SH-SY5Y (cell line): ENCODE measurements around the gene DAAM1.

ENCODE experiments used
- GATA2 ChIP-seq: IDR thresholded peaks from 2 replicates; pipeline ENCODE4 v1.6.1; 2011; ENCODE audit warnings: mild to moderate bottlenecking, low read depth, low read length
- GATA3 ChIP-seq: IDR thresholded peaks from 2 replicates; pipeline ENCODE4 v1.6.1; 2011; ENCODE audit warnings: low read depth, mild to moderate bottlenecking, low read length, moderate library complexity

The DAAM1 gene

DNA sequence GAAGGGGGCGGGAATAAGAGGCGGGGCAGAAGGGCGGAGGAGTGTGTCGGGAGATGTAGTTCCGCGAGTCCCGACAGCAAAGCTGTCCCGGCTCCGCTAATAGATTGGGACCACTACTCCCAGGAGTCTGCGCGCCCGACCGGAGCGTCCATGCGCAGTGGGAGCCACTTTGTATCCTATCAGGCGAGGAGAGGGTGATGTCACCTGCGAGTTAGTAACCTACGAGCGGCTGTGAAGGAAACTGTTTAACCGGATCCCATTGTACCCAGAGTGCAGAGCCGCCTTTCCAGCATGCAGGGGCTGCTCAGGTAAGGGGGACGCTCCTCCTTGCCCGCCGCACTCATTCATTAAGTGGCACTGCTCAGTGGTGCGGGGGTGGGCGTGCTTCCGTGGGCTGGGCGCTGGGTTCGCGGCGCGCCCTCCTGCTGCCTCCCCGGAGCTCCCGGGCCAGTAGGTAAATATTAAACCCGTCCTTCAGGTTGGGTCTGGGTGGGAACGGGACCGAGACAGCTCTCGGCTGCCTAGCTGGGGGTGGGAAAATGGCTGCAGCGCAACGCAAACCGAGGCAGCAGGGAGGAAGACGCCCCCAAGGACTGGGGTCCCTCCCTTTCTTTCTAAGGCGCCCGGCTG is at the start of gene DAAM1:
Gene DAAM1 (plus strand): TSS at position 207 of the 630 bp plus-strand sequence. CDS start 74,811 bp downstream, outside the sequence.
- TF ChIP-seq GATA3 (no peak), GATA2 (no peak)

DNA sequence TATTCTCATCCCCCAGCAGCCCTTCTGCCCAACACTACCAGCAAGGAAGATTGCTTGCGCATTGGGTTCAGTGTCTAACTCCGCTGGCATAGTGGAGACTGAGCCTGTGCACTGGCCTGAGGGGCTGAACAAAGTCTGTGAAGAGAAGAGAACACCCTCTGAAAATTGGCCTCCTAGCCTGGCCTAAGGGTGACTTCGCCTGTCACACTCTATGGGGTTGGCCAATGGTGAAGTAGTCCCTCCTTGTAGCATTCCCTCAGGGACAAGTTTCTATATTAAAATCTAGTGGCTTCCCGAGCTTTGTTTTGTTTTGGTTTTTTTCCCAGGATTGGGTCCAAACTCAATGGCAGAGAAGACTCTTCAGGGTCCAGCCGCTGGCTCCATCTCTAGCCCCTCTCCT is 49.1 kb upstream of the DAAM1 start:
- TF ChIP-seq GATA3 = no peak
- TF ChIP-seq GATA2 = no peak

DNA sequence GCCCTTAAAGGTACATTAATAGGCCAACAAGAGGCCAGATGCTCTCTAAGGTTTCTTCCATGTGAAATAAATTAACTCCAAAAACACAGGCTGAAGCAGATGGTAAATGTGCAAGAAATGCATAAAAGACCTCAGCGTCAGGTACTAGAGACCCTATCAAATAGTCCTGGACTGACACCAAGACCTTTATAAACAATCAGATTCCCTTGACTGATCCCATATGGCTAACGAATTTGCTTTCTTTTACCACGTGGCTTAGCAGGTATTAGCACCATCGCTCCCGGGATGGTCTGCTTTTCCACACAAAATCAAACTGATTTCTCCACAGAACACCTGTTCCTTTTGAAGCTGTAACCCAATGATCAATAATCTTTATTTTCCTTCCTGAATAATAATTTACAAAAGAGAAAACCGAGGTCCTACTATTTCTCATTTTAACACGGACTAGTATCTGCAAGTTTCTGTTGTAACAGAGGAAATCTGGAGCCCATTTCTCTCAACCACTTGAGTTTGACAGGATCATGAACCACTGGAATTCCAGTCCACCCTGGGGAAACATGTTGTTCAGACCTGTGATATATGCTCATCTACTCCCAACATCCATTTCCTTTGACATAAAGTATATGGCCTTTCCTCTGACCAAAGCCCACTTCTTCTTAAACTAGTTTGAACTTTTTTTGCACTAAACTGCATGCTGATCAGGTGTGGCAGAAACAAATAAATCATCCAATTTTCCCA is 48.2 kb upstream of the DAAM1 start:
- no peak for TF ChIP-seq GATA2
- TF ChIP-seq GATA3 = no peak

DNA sequence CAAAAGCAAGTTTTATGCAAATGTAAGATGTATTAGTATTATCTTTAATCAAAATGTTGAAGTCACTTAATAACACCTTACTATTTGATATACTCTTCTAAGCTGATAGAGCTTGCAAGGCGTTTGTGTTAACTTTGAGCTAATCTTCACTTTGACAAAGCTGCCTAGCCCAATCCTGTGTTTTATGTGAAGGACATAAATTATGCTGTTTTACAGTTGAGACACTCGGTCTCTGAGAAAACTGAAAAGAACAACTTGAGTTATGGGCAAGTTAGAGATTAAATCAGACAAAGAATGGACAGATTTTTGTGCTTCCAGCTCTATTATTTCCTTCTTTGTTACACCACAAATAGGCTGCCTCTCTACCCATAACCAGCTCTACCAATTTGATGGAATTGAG is 42.0 kb upstream of the DAAM1 start:
- TF ChIP-seq GATA2 (no peak), GATA3 (no peak)

GRCh38 chr14:59147007-59147406 is 41.5 kb upstream of the DAAM1 start:
- TF ChIP-seq GATA2 (no peak), GATA3 (no peak)

DNA sequence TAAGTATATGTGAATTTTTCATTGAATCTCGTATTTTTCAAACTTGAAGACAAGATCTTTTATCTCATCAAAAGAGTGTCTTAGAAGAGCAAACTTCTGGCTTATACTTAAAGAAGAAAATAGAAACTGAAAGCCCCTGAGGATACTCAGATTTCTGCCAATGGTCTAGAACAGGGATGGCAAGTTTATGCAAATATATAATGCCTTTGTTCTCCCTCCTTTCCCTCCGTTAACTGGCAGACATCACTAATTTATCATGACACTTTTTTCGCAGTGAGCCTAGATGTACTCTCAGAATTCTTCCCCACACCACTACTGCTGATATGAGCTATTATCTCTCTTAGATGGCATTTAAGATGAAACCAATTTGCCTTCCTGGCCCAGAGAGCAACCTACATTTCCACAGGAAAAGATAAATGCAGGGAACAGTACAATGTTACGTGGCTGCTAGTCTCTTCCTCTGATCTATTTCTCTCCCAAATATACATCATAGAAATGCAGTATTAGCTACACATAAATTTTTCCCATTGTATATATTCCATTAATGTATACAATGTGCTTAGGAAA is 40.0 kb upstream of the DAAM1 start:
- TF ChIP-seq GATA2 (no peak), GATA3 (no peak)

- TF ChIP-seq GATA2 = no peak
- no peak for TF ChIP-seq GATA3
Observed at GRCh38 chr14:59150990-59151389, 37.5 kb upstream of the DAAM1 start.

DNA sequence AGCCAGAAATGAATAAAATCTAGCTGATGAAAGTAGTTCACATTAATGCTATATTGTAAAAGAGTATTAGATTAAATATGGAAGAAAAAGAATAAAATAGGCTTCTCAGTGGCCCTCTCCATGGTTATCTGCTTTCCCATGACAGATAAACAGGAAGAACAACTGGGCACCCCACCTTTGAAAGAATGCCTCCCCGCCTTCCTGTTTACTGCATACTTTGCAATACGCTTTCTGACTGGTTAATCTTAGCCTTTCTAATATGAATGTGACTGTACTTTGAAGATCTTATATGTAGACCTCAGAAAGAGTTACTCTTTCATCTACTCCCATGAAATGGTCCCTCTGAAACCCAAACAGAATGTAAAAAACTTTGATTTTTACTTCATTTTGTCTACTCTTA is 34.1 kb upstream of the DAAM1 start:
- no peak for TF ChIP-seq GATA3
- no peak for TF ChIP-seq GATA2

DNA sequence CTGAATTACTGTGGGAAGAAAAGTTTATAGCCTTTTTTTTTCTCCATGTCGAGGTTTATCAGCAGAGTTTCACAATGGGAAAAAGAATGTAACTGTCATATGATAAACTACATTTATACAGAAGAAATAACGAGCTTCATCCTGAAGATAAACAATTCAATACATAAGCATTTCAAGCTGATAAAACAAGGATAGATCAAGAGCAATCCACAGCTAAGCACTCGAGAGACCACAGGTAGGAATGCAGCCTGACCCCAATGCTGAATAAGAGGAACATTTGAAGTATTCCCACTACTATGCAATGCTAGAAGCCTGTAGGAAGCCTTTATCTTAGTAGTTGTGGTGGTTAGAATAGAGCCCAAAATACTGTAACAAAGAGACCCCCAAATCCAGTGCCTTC is 32.6 kb upstream of the DAAM1 start:
- TF ChIP-seq GATA3 (no peak), GATA2 (no peak)

GRCh38 chr14:59159169-59159568 is 29.3 kb upstream of the DAAM1 start:
- TF ChIP-seq GATA3 (no peak), GATA2 (no peak)

DNA sequence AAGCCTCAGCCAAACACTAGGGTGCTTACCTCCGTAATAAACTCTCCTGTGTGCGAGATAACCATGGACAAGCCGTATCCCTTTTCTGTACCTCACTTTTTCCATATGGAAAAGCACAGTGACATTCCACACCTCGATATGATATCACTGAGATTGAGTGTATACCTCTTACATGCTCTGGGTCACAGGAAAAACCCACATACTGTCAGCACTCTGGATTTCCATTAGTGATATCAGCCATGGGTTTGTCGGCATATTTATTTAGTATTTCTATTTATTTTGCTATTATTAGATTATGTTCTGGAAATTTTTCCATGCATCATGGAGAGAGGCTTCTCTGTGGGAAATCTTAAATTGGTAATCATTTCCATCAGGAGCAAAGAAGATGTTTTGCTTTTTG is 28.0 kb upstream of the DAAM1 start:
- TF ChIP-seq GATA2 = no peak

DNA sequence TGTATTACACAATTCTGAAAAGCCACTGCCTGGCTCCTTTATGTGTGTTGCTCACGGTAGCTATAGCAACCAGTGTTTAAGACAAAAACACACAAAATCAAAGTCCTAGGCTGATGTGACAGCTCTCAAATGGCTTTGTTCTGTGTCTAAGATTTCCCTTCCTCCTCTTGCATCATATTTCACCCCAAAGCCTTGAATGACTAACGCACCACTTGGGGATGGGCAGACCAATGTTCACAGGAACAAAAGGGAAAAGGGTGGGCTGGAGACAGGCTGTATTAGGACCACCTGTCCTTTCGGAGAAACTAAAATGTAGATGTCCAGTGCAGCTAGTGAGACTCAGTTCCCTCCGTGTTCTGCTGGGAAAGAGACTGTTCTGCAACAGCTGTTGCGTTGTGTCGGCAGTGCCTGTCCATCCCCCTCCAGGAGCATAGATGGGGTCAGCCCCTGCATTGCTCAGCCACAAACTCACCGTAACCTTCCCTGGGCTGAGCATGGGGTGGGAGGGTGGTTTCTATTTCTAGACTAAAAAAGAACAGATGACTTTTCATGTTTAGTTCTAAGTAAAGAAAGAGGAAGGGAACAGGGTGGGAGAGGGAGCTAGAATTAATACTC is 26.8 kb upstream of the DAAM1 start:
- TF ChIP-seq GATA2 = no peak
- TF ChIP-seq GATA3 = no peak

DNA sequence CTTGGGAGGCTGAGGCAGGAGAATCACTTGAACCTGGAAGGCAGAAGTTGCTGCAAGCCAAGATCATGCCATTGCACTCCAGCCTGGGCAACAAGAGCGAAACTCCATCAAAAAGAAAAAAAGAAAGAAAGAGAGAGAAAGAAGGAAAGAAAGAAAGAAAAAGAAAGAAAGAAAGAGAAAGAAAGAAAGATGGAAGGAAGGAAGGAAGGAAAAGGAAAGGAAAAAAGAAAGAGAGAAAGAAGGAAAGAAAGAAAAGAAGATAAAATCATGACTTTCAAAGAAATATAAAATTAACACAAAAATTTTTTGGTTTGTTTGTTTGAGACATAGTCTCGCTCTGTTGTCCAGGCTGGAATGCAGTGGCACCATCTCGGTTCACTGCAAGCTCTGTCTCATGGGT is 22.2 kb upstream of the DAAM1 start:
- TF ChIP-seq GATA2 = no peak
- TF ChIP-seq GATA3 = no peak

- TF ChIP-seq GATA3 (no peak), GATA2 (no peak)
Observed at GRCh38 chr14:59175404-59175803, 13.1 kb upstream of the DAAM1 start.

DNA sequence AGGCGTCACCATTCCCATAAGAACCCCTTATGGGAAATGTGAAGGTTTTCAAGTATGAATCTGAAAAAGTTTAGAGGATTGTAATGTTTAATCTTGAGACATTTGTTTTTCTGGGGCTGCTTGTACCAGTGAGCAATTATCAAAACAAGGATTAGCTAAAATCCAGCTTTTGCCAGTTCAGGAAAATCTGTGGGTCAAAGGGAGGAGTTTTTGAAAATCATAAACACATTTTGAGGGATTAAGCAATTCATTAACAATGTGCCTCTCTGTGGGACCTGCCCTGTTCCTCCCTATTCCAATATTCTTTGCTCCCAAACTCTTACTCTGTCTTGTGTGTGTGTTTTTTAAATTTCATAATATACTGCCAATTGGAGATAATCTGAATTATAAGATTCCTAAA is 11.7 kb upstream of the DAAM1 start:
- no peak for TF ChIP-seq GATA3
- no peak for TF ChIP-seq GATA2

GRCh38 chr14:59177262-59177661 is 11.2 kb upstream of the DAAM1 start:
- TF ChIP-seq GATA2 (no peak), GATA3 (no peak)
